SK-N-SH (cell line): ENCODE results near the gene B4GALT1. TPM values are rescaled to one million over a fixed set of nuclear protein-coding genes. Genes with fewer than 3 reads are reported as not detected.
A peak's percentile ranks its signal among the peaks of the same experiment; 100 is the strongest.

Source experiments
- CTCF ChIA-PET: fragments of 300-600, 350-600 bp; formaldehyde crosslinking; extraction: SDS; loops from one replicate; lab custom pipeline; 2021; lab: Yijun Ruan, JAX
- POLR2A ChIA-PET: fragments of 350-600 bp; sonication (Branson Sonifier 250); formaldehyde crosslinking; extraction: SDS; loops from one replicate; lab custom pipeline; 2020; ENCODE audit warnings: antibody characterized with exemption, inconsistent platforms; lab: Yijun Ruan, JAX
- DNase-seq: peaks from one replicate; pipeline ENCODE4 v3.0.0; 2012
- H2AFZ ChIP-seq: fragments of 200-600 bp; sonication (generic); 2 replicates; pipeline ENCODE4 v1.8.1; 2016; ENCODE audit warnings: antibody characterized with exemption, mild to moderate bottlenecking, low read depth
- H3F3A ChIP-seq: fragments of 200-600 bp; sonication (generic); replicated peaks from 2 replicates; pipeline ENCODE3; 2016; ENCODE audit warnings: antibody characterized with exemption, mild to moderate bottlenecking; ENCODE audit not compliant: insufficient read depth
- H3K27ac ChIP-seq, 2 experiments: fragments of 200-500 bp in 1 of 2; fragments of 200-600 bp in 1 of 2; sonication (Bioruptor generic) in 1 of 2; sonication (generic), shearing (Covaris generic) in 1 of 2; 2 replicates each; pipeline versions ENCODE4 v1.5.1 to v1.6.1; 2014 to 2016; ENCODE audit warnings: low read depth in 2 of 2, inconsistent platforms in 1 of 2, low read length in 1 of 2, mild to moderate bottlenecking in 1 of 2, mixed read lengths in 1 of 2
- H3K27me3 ChIP-seq: fragments of 200-600 bp; sonication (generic), shearing (Covaris generic); 2 replicates; pipeline ENCODE4 v1.6.1; 2016; ENCODE audit warnings: mixed run types; ENCODE audit not compliant: insufficient read depth
- H3K36me3 ChIP-seq, 2 experiments: fragments of 200-500 bp in 1 of 2; fragments of 200-600 bp in 1 of 2; sonication (Bioruptor generic) in 1 of 2; sonication (generic) in 1 of 2; replicated peaks in 1 of 2; 2 replicates each; pipeline versions ENCODE3 to v1.5.1; 2014 to 2016; ENCODE audit warnings: low read length in 1 of 2, mild to moderate bottlenecking in 1 of 2; ENCODE audit not compliant: insufficient read depth in 2 of 2, control insufficient read depth in 1 of 2
- H3K4me1 ChIP-seq, 2 experiments: fragments of 200-500 bp in 1 of 2; fragments of 200-600 bp in 1 of 2; sonication (Bioruptor generic) in 1 of 2; sonication (generic), shearing (Covaris generic) in 1 of 2; 2 replicates each; pipeline versions ENCODE4 v1.5.1 to v1.6.1; 2014 to 2016; ENCODE audit warnings: low read depth in 1 of 2, low read length in 1 of 2, mixed run types in 1 of 2; ENCODE audit not compliant: insufficient read depth in 2 of 2, control insufficient read depth in 1 of 2
- H3K4me2 ChIP-seq: fragments of 200-600 bp; sonication (generic), shearing (Covaris generic); 2 replicates; pipeline ENCODE4 v1.6.1; 2017; ENCODE audit warnings: mixed run types
- H3K4me3 ChIP-seq, 2 experiments: fragments of 200-500 bp in 1 of 2; fragments of 200-600 bp in 1 of 2; sonication (Bioruptor generic) in 1 of 2; sonication (generic), shearing (Covaris generic) in 1 of 2; 2 replicates each; pipeline versions ENCODE4 v1.5.1 to v1.8.1; 2014 to 2016; ENCODE audit warnings: low read depth in 2 of 2, inconsistent platforms in 1 of 2, low read length in 1 of 2, mild to moderate bottlenecking in 1 of 2, mixed read lengths in 1 of 2, moderate library complexity in 1 of 2
- H3K79me2 ChIP-seq: fragments of 200-600 bp; sonication (generic); 2 replicates; pipeline ENCODE4 v1.8.1; 2017; ENCODE audit warnings: mild to moderate bottlenecking; ENCODE audit not compliant: insufficient read depth
- H3K9ac ChIP-seq: fragments of 200-600 bp; sonication (generic); 2 replicates; pipeline ENCODE4 v1.6.1; 2017; ENCODE audit warnings: mixed run types
- H3K9me2 ChIP-seq: fragments of 200-600 bp; sonication (generic); 2 replicates; pipeline ENCODE4 v1.6.1; 2017; ENCODE audit warnings: mixed run types
- H3K9me3 ChIP-seq: fragments of 200-600 bp; sonication (generic); 2 replicates; pipeline ENCODE4 v1.6.1; 2017; ENCODE audit warnings: mixed run types, mild to moderate bottlenecking, moderate library complexity
- H4K20me1 ChIP-seq: fragments of 200-600 bp; sonication (generic); 2 replicates; pipeline ENCODE4 v1.6.1; 2017; ENCODE audit warnings: mild to moderate bottlenecking, mixed run types; ENCODE audit not compliant: insufficient read depth
- CHD2 ChIP-seq: fragments of 150-350 bp; IDR thresholded peaks from 2 replicates; pipeline ENCODE4 v1.6.1; 2018; ENCODE audit warnings: low read length; ENCODE audit not compliant: partially characterized antibody
- FOXJ3 ChIP-seq: sonication (generic); formaldehyde crosslinking; IDR thresholded peaks from 2 replicates; pipeline ENCODE4 v1.5.1; 2020; ENCODE audit warnings: mild to moderate bottlenecking, missing genetic modification reagents
- GATA2 ChIP-seq: sonication (generic); formaldehyde crosslinking; IDR thresholded peaks from 2 replicates; pipeline ENCODE4 v1.5.0; 2020; ENCODE audit warnings: mild to moderate bottlenecking, missing genetic modification reagents
- SIN3A ChIP-seq: IDR thresholded peaks from 2 replicates; pipeline ENCODE4 v1.6.1; 2012; ENCODE audit warnings: low read depth, mild to moderate bottlenecking, low read length, moderate library complexity, borderline replicate concordance
- WGBS: methylation state at CpG from one replicate; pipeline ENCODE4 v1.1.6; 2017; ENCODE audit warnings: low lambda C conversion rate; 5-methylcytosine and 5-hydroxymethylcytosine counted together
- polyA plus RNA-seq, 3 experiments: library from polyadenylated mRNA; depleted of rRNA; stranded (reverse); fragments of >200 nt; gene quantifications; 2 replicates each; pipeline ENCODE4 v1.2.3, GENCODE V29; 2012
- TF ChIP-seq, protein P1 (sequence below): fragments of 200-600 bp; sonication (generic); IDR thresholded peaks from 2 replicates; pipeline ENCODE4 v1.6.1; 2017; ENCODE audit warnings: antibody characterized with exemption, mild to moderate bottlenecking, moderate library complexity
- TF ChIP-seq, protein P2 (sequence below): IDR thresholded peaks from 2 replicates; pipeline ENCODE4; 2012
- TF ChIP-seq, protein P3 (sequence below): IDR thresholded peaks from 2 replicates; pipeline ENCODE4 v1.6.1; 2012; ENCODE audit warnings: mild to moderate bottlenecking, low read depth, low read length, moderate library complexity
- TF ChIP-seq, protein P4 (sequence below): IDR thresholded peaks from 2 replicates; pipeline ENCODE4 v1.4.0; 2012; ENCODE audit warnings: low read depth

Gene B4GALT1
- polyA plus RNA-seq, 1 of the 3 experiments (the other 2 are of a cell fraction): 36.2 TPM

DNA sequence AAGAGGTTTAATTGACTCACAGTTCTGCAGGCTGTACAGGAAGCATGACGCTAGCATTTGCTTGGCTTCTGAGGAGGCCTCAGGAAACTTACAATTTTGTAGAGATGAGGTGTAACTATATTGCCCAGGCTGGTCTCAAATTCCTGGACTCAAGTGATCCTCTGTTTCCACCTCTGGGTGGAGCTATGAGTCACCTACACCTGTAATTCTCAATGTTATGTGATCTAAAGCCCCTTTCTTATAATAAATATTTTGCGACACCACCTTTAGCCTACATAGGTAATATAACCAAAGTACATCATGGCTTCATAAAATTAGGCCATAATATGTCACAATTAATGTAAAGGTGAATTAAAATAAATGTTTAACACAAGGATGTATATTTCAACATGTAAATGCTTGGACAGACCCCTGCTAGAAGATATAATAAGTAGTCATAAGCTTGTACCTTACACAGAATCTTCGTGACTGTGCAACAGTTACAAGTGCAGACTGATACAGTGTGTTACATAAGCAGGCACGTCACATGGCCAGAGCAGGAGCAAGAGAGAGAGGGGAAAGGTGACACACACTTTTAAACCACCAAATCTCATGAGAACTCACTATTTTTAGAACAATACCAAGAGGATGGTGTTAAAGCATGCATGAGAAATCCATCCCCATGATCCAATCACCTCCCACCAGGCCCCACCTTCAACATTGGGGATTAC lies 43.0 kb upstream of the B4GALT1 start:
- no peak overlapping the region for H3K4me2 ChIP-seq
- no peak for TF ChIP-seq FOXJ3 (CRISPR knock-in tag)
- no peak for TF ChIP-seq SIN3A
- TF ChIP-seq, protein P1, sequence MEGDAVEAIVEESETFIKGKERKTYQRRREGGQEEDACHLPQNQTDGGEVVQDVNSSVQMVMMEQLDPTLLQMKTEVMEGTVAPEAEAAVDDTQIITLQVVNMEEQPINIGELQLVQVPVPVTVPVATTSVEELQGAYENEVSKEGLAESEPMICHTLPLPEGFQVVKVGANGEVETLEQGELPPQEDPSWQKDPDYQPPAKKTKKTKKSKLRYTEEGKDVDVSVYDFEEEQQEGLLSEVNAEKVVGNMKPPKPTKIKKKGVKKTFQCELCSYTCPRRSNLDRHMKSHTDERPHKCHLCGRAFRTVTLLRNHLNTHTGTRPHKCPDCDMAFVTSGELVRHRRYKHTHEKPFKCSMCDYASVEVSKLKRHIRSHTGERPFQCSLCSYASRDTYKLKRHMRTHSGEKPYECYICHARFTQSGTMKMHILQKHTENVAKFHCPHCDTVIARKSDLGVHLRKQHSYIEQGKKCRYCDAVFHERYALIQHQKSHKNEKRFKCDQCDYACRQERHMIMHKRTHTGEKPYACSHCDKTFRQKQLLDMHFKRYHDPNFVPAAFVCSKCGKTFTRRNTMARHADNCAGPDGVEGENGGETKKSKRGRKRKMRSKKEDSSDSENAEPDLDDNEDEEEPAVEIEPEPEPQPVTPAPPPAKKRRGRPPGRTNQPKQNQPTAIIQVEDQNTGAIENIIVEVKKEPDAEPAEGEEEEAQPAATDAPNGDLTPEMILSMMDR: no peak
- TF ChIP-seq, protein P2, sequence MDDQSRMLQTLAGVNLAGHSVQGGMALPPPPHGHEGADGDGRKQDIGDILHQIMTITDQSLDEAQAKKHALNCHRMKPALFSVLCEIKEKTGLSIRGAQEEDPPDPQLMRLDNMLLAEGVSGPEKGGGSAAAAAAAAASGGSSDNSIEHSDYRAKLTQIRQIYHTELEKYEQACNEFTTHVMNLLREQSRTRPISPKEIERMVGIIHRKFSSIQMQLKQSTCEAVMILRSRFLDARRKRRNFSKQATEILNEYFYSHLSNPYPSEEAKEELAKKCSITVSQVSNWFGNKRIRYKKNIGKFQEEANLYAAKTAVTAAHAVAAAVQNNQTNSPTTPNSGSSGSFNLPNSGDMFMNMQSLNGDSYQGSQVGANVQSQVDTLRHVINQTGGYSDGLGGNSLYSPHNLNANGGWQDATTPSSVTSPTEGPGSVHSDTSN: no peak
- no peak for TF ChIP-seq GATA2
- TF ChIP-seq, protein P3, sequence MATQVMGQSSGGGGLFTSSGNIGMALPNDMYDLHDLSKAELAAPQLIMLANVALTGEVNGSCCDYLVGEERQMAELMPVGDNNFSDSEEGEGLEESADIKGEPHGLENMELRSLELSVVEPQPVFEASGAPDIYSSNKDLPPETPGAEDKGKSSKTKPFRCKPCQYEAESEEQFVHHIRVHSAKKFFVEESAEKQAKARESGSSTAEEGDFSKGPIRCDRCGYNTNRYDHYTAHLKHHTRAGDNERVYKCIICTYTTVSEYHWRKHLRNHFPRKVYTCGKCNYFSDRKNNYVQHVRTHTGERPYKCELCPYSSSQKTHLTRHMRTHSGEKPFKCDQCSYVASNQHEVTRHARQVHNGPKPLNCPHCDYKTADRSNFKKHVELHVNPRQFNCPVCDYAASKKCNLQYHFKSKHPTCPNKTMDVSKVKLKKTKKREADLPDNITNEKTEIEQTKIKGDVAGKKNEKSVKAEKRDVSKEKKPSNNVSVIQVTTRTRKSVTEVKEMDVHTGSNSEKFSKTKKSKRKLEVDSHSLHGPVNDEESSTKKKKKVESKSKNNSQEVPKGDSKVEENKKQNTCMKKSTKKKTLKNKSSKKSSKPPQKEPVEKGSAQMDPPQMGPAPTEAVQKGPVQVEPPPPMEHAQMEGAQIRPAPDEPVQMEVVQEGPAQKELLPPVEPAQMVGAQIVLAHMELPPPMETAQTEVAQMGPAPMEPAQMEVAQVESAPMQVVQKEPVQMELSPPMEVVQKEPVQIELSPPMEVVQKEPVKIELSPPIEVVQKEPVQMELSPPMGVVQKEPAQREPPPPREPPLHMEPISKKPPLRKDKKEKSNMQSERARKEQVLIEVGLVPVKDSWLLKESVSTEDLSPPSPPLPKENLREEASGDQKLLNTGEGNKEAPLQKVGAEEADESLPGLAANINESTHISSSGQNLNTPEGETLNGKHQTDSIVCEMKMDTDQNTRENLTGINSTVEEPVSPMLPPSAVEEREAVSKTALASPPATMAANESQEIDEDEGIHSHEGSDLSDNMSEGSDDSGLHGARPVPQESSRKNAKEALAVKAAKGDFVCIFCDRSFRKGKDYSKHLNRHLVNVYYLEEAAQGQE: no peak
- TF ChIP-seq, protein P4, sequence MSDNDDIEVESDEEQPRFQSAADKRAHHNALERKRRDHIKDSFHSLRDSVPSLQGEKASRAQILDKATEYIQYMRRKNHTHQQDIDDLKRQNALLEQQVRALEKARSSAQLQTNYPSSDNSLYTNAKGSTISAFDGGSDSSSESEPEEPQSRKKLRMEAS: no peak
- TF ChIP-seq CHD2: no peak
- no peak overlapping the region for H3K9ac ChIP-seq
- DNase-seq: no peak
- 87% methylated on average over 4 of the region's 4 CpGs for WGBS
- H2AFZ ChIP-seq: no peak overlapping the region
- no peaks in the 10 kb centered on the region for H3K79me2 ChIP-seq
- H3K9me3 ChIP-seq: no peaks in the 10 kb centered on the region
- no peaks in the 10 kb centered on the region; a peak in 1 of 4 replicates for H3K4me1 ChIP-seq
- H3K27ac ChIP-seq: peak overlapping the region in 1 of 2 experiments; percentile 39; a peak in 1 of 4 replicates
- H3K9me2 ChIP-seq: no peaks in the 10 kb centered on the region
- CTCF ChIA-PET: no interaction called here
- no peaks in the 10 kb centered on the region for H3K36me3 ChIP-seq
- no peak overlapping the region for H3K4me3 ChIP-seq
- H3F3A ChIP-seq: no peaks in the 10 kb centered on the region
- POLR2A ChIA-PET: no interaction called here
- H4K20me1 ChIP-seq: no peaks in the 10 kb centered on the region
- no peaks in the 10 kb centered on the region for H3K27me3 ChIP-seq
